NCI-H510A treated with DMSO at 0.1 percent for 48 hours (cell line): ENCODE results near the gene ADAR.
A peak's percentile ranks its signal among the peaks of the same experiment; 100 is the strongest.
"Not testable (repeated sequence)": the region's sequence is repeated elsewhere in the genome, so short reads cannot be mapped to it uniquely, and the experiment has no call there.

Experiments
- DNase-seq: peaks from one replicate; lab custom pipeline; 2025; lab: John Stamatoyannopoulos, UW

Gene ADAR, protein sequence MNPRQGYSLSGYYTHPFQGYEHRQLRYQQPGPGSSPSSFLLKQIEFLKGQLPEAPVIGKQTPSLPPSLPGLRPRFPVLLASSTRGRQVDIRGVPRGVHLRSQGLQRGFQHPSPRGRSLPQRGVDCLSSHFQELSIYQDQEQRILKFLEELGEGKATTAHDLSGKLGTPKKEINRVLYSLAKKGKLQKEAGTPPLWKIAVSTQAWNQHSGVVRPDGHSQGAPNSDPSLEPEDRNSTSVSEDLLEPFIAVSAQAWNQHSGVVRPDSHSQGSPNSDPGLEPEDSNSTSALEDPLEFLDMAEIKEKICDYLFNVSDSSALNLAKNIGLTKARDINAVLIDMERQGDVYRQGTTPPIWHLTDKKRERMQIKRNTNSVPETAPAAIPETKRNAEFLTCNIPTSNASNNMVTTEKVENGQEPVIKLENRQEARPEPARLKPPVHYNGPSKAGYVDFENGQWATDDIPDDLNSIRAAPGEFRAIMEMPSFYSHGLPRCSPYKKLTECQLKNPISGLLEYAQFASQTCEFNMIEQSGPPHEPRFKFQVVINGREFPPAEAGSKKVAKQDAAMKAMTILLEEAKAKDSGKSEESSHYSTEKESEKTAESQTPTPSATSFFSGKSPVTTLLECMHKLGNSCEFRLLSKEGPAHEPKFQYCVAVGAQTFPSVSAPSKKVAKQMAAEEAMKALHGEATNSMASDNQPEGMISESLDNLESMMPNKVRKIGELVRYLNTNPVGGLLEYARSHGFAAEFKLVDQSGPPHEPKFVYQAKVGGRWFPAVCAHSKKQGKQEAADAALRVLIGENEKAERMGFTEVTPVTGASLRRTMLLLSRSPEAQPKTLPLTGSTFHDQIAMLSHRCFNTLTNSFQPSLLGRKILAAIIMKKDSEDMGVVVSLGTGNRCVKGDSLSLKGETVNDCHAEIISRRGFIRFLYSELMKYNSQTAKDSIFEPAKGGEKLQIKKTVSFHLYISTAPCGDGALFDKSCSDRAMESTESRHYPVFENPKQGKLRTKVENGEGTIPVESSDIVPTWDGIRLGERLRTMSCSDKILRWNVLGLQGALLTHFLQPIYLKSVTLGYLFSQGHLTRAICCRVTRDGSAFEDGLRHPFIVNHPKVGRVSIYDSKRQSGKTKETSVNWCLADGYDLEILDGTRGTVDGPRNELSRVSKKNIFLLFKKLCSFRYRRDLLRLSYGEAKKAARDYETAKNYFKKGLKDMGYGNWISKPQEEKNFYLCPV

DNA sequence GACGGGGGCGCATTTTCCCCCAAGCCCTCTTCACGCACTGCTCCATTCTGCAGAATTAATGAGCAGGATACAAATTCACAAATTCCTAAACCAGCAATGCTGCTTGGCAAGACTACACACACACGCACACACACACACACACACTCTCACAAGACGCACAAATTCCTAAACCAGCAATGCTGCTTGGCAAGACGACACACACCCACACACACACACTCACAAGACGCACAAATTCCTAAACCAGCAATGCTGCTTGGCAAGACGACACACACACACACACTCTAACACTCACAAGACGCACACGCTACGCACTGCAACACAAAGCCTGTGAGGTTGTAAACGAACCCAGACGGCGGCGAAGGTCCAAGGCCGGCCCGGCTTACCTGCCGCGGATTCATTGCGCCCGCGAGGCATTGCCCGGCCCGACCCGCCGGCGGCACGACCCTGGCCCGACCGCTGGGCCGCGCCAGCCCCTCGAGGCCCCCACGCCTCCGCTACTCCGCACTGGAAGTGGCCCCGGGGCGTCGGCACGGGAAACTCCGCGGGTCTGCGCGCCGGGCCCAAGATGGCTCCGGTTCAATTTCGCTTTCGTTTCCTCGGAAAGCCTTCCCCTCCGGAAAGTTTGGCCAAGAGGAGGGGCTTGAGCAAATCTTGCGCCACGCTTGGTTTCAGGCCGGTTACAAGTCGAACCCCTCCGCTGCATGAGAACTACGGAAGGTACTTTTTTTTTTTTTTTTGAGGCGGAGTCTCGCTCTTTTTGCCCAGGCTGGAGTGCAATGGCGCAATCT is at the start of gene ADAR:
TSS of gene ADAR (minus strand) at position 578 of the 788 bp plus-strand sequence. CDS start at position 398, 180 bp downstream.
- DNase-seq, result peak; percentile 66

DNA sequence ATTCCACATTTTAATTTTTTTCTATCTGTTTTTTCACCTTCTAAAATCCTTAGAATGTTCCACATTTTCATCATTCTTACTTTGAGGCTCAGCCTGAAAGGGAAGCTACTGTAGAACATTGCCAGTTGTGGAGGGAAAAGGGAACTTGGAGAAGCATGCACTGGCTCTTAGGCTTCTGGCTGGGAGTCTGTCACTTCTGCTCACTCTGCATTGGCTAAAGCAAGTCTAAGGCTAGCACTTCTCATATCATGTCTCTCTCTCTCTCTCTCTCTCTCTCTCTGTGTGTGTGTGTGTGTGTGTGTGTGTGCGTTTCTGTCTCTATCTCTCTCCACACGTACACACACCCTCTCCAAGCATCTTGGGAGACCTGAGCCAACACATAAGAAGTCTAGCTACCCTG is 49.6 kb upstream of the ADAR start:
- no peak for DNase-seq

DNA sequence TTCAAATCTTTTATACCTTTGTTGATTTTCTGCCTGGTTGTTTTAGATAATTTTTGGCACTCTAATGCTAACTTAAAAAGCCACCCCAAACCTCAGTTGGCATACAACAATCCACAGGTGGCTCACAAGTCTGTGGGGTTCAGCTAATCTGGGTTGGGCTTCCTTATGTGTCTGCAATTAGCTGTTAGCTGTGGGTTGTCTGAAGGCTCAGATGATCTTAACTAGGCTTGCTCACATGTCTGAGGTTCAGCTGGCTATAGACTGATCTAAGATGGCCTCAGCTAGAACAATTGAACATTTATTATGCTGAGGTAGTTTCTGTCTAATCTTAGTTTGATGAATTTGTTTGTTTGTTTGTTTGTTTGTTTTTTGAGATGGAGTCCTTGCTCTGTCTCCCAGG is 44.9 kb upstream of the ADAR start:
- no peak for DNase-seq

DNA sequence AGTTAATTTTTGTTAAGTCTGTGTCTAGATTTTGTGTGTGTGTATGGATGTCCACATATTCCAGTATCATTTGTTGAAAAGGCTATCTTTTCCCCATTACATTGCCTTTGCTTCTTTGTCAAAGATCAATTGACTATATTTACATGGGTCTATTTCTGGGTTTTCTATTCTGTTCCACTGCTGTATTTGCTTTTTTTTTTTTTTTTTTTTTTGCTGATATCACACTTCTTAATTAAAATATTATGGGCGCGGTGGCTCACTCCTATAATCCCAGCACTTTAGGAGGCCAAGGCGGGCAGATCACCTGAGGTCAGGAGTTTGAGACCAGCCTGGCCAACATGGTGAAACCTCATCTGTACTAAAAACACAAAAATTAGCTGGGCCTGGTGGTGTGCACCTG is 36.7 kb upstream of the ADAR start:
- not testable (repeated sequence) for DNase-seq

DNA sequence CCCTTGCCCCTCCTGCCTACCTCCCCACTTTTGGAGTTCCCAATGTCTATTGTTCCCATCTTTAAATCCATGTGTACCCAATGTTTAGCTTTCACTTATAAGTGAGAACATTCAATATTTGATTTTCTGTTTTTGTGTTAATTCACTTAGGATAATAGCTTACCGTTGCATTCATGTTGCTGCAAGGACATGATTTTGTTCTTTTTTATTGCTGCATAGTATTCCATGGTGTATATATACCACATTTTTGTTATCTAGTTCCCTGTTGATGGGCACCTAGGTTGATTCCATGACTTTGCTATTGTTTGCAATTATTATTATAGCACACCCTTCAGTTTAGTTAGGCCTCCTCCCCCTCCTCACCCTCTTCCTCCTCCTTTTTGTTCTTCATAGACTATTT is 33.5 kb upstream of the ADAR start:
- DNase-seq, result no peak

DNA sequence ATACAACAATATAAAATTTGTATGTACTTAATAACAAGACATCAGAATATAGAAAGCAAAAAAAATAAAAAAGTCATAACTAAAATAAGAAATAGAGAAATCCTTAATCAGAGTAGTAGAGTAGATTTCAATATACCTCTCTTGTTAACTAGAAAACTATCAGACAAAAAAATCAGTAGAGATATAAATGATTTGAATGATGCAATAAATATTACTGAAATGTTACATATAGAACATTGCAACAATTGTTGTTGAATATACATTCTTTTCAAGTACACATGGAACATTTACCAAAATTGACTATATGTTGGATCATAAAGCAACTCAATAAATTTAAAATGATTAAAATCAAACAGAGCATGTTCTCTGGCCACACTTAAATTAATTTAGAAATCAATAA is 31.9 kb upstream of the ADAR start:
- DNase-seq, result no peak

DNA sequence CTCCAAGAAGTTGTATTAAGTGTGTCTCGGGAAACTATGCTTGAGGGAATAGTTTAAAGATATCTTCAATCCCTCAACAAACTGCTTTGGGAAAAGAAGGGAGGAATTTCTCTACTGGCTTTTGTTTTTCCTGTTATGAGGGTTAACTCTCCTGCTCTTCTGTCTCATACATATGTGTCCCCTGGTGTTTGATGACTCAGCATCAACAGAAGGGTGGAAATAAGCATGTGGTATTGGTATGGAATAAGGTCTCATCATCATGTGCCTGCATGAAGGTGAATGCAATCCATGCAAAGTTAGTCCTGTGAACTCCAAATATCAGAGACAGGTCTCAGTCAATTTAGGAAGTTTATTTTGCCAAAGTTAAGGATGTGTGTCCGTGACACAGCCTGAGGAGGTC is 27.2 kb upstream of the ADAR start:
- no peak for DNase-seq

DNA sequence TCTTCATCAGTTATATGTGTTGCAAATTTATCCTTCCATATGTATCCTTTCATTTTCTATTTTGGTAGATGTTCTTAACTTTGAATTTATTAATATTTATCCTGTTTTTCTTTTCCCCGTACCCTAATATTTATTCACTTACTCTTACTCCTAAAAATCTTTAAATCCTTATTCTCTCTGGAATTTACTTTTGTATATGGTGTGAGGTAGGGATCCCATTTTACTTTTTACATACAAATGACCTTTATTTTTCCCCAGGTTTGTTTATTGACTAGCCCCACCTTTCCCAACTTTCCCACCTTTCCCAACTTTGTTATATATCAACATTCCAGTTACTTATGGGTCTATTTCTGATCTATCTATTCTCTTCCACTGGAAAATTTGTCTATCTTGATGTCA is 21.7 kb upstream of the ADAR start:
- DNase-seq, result no peak

DNA sequence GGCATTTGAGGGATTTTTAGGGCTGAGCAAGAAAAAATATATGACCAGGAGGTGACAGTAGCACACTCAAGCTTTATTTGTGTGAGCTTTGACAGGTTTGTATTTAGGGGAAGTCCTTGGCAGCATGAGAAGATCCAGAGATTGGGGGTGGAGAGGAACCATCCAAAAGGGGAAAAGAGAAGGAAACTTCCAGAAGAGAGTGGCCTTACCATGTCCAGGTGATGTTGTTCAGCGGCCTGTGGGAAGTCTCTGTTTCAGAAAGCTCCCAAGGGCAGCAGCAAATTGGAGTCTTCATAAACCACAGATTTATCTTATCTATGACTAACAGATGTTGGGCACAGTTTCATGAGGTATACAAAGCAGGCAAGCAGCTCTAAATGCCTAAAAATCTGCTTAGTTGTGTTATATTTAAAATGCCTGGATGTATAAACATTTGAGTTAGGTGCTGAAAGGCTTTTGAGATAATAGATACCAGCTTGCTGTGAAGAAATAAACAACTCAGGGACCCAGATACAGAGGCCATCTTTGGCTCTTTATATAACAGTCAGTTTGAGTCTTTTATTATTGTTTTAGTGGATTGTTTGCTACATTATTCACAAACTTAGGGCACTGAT is 21.2 kb upstream of the ADAR start:
- no peak for DNase-seq

DNA sequence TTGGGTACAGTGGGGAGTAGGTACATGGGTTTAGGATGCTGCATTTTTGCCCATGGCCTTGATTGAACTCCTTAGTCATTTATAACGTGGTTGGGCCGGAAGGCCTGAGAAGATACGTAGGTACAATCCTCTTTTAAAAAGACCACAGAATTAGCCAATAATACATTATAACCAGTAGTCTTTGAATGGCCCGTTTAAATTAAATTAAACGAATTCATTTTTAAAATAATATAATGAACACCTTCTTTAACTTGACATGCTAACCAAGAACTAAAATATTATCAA is 20.1 kb upstream of the ADAR start:
- peak; percentile 84 for DNase-seq

DNA sequence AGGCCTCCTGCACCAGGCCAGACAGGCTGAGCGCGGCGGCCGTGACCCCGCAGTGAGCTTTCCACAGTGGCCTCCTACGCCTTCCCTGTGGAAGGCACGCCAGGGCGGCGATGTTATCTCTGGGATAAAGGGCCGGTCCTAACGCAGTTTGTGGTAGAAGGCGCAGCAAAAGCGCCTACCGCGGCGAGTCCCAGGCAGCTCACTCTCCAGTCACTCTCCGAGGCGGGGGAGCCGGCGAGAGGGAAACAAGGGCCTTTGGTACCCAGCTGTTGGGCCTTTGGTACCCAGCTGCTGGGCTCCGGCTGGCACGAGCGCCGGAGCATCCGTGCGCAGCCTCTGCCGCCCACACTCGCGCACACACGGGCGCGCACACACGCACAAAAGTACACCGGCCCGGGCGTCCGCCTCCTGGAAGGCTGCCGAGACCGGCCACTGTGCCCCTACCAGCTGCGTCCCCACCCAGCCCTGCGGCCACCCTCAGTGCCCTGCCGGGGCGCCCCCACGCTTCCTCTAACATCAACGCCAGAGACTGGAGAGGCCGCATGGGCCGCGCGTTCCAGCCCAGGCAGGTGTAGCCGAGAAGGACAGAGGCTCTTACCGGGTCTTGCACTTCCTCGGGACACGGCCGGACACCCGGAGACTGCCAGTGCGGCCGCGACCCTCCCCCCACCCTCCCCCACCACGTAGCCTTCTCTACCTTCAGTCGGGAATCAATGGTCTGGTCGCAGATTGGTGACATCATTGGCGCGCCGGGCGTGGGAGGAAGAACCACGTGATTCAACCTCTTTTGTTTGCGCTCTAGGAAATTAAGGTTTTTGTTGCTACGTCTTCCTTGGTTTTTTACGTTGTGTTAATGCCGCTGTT is 19.5 kb upstream of the ADAR start:
- peak; percentile 84 for DNase-seq

DNA sequence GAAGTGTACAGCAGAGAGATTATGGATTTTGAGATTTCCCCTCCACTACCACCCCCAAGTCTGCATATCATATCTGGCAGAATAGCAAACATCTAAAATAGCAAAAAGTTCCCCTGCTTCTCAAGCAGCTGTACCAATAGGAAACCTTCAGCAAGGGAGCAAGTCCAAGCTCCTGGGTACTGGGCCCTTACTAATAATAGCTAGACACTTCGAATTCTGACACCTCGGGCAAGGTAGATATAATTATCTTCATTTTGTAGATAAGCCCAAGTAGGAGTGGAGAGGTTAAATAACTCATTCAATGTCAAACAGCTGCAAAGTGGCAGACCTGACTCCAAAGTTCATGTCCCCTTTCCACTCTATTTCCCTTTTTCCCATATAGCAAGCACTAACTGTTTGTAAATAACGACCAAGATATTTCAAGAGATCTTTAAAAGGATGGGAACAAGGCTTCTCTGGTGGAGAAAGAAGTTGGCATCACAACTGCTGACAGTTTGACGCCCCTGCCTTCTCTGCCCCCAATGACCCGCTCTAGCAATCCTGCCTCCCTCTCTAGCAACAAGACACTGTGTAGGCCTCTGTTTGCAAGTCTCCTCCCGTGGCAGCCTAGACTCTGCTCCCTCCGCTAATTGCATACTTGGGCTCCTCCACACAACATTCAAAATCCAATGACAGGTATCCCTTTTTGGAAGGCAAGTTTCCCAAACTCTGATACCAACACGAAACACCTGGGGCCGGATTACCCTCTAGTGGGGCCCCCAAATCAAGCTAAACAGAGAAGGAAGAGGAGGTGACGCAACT is 18.7 kb upstream of the ADAR start:
- no peak for DNase-seq

DNA sequence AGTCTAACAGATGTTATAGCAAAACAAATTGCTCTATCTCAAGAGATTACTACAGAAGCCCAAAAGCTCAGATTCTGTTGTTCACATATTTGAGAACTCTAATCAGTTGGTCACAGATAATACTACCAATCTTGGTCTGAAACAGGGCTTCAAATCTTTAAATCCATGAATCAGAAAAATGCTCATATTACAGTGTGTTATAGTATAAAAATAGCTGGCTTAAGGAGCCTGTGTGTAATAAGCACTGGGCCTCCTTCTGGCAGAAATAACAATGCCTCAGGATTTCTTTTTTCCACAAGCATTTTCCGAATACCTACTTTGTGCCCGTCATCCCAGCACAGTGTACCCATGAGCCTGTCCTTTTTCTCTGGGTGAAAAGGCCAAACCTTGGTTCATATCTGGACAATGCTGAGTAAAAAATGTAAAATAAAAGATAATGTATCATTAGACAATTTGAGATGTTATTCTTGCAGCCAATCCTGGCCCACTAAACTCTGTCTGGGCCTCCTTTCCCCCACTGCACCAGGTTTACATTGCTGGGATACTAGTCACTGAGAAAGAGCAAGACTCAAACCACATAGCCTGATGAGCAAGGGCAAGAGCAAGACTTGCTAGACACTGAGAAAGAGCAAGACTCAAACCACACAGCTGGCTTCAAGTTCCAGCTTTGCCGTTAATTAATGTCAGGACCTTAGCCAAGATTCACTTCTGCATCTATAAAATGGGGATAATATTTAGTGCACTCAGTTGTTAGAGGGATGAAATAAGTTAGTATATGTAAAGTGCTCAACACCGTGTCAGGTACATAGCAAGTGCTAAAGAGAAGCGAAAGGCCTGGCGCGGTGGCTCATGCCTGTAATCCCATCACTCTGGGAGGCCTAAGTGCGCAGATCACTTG is 17.0 kb upstream of the ADAR start:
- no peak for DNase-seq

DNA sequence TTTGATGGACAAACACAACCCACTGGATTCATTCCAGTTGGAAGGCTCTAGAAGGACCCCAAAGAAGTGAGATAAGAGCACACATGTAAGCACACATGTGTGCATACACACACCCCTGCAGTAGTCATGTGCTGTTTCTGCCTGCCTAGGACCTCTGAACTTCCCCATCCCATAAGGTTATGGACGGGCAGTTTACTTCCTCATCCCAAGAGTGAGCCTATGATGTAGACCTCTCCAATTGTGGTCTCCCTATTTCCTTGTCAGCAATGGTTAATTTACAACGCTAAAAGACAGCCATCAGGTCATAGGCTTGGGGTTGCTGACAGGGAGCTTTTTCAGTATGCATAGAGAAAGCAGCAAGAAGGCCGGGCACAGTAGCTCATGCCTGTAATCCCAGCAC is 15.4 kb upstream of the ADAR start:
- no peak for DNase-seq

DNA sequence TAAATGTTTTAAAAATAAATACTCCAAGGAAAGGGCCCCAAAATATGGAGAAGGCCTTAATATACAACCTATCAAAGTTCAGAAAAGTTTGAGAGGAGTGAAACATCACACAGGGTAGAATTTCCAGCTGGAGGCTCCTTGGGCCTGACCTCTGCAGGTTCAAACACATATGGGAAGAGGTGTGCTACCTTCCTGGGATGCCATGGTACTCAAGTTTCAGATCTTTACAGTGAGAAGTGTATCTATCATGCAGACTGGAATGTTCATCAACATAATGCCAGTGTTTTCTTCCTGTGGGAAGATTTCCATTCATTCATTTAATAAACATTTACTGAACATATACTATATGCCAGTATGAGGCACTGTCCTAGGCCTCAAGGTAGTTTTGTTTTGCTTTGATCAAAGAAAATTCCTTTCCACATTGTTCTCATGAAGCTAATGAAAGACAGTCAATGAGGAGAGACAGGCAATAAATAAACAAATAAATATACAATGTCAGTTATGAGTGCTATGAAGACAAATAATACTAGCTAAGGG is 14.6 kb upstream of the ADAR start:
- no peak for DNase-seq

DNA sequence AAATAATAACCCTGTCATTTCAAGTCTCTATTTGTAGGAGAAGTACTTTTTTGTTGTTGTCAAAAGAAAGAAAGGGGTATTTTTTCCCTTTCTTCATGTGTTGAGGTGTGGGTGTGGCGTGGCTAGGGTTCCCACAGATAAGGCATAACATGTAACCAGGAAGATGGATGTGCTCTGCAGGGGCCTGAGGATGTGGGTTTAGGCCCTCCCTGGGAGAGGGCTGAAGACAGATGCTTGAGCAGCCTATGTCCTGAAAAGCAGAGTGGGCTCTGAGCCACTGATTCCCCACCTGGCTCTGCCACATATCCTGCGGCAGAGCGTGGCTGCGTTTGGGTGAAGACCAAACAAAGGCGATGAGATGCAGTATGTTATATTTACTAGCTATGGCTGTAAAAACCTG is 13.9 kb upstream of the ADAR start:
- DNase-seq, result no peak

DNA sequence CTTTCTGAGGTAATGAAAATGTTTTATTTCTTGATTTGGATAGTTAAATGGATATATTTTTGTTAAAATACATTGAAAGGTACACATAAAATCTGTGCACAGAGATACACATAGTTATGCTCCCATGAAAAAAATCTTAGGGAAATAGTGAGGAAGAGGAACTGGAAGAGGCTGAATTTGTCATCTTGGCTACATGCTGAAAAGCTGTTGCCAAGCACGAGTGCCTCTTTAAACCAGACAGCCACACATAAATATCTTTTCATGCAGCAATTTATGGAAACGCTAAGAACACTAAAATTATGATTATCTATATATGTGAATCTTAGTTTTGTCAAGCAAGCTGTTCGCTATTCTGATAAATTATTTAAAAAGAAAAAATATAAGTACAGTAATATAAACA is 12.8 kb upstream of the ADAR start:
- DNase-seq, result no peak

DNA sequence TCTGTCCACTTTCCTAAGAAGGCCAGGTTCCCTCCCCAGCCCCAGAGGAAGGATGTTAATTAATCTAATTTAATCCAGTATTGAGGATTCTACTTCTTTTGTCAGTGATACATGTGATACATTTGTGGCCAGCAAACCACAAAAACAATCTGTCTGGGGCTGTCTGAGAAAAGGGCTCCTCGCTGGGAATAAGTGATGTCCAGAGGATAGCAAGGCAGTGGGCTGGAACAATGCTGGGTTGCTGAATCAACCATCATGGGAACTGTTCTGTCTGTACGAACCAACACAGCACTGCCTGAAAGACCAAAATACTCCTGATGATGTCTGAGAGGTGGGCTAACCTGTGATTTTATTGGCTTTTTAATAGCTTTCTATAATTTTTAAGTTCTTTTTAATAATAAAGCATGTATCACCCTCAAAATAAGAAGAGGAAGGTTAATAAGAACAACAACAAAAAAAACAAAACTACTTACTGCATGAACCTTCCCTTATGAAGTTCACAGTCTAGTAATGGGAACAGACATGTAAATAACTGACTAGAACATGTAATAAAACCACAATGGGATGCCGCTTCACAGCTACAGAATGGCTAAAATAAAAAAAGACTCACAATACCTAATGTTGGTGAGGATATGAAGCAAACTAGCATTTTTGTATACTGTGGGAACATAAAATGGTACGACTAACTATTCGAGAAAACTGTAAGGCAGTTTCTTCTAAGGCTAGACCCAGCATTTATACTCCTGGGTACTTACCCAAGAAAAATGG is 11.4 kb upstream of the ADAR start:
- no peak for DNase-seq
